CD14-positive monocyte (primary cell): ENCODE measurements around the gene STMN3. TPM values are rescaled to one million over a fixed set of nuclear protein-coding genes. Genes with fewer than 3 reads are reported as not detected.

Experiments
- DNase-seq, 3 donors: peaks; one replicate each; pipeline ENCODE4 v3.0.0-alpha.2; 2011 to 2022
- H2AFZ ChIP-seq: 2 replicates; pipeline ENCODE4 v1.6.0; 2012; ENCODE audit warnings: mild to moderate bottlenecking, low read depth, low read length, inconsistent platforms; ENCODE audit not compliant: insufficient read depth, poor library complexity, severe bottlenecking
- H3K27ac ChIP-seq, 2 donors: 1 replicate in 1 of 2; 2 replicates in 1 of 2; pipeline ENCODE4 v1.5.1; 2012 to 2013; ENCODE audit warnings: low read length in 2 of 2, control low read depth in 1 of 2, inconsistent platforms in 1 of 2, low read depth in 1 of 2, mild to moderate bottlenecking in 1 of 2
- H3K27me3 ChIP-seq, 2 donors: one replicate each; pipeline versions ENCODE4 v1.6.0 to v1.6.1; 2011 to 2013; ENCODE audit warnings: low read length in 2 of 2; ENCODE audit not compliant: control insufficient read depth in 2 of 2, insufficient read depth in 2 of 2
- H3K36me3 ChIP-seq, 2 donors: replicated peaks in 1 of 2; 1 replicate in 1 of 2; 2 replicates in 1 of 2; pipeline versions ENCODE4 v1.5.1 to v1.6.1; 2012 to 2013; ENCODE audit warnings: low read length in 2 of 2, control low read depth in 1 of 2, inconsistent platforms in 1 of 2, mild to moderate bottlenecking in 1 of 2; ENCODE audit not compliant: insufficient read depth in 2 of 2, control insufficient read depth in 1 of 2
- H3K4me1 ChIP-seq, 2 donors: 1 replicate in 1 of 2; 2 replicates in 1 of 2; pipeline versions ENCODE4 v1.5.1 to v1.6.1; 2012 to 2013; ENCODE audit warnings: low read length in 2 of 2, control low read depth in 1 of 2, inconsistent platforms in 1 of 2, mild to moderate bottlenecking in 1 of 2, moderate library complexity in 1 of 2; ENCODE audit not compliant: insufficient read depth in 2 of 2, control insufficient read depth in 1 of 2
- H3K4me2 ChIP-seq: replicated peaks from 2 replicates; pipeline ENCODE3; 2012; ENCODE audit warnings: low read length, moderate library complexity, mild to moderate bottlenecking; ENCODE audit not compliant: poor library complexity, severe bottlenecking; ENCODE audit errors: extremely low read depth
- H3K4me3 ChIP-seq, 3 experiments: fragments of 200-600 bp in 1 of 3; sonication (generic) in 1 of 3; replicated peaks in 1 of 3; 1 replicate in 2 of 3; 2 replicates in 1 of 3; pipeline ENCODE4 v1.5.1; 2011 to 2013; ENCODE audit warnings: low read length in 3 of 3, mild to moderate bottlenecking in 3 of 3, control low read depth in 2 of 3, low read depth in 2 of 3, inconsistent platforms in 1 of 3, moderate library complexity in 1 of 3
- H3K79me2 ChIP-seq: 2 replicates; pipeline ENCODE4 v1.6.0; 2012; ENCODE audit warnings: mild to moderate bottlenecking, control low read depth, inconsistent platforms, low read length, moderate library complexity; ENCODE audit not compliant: insufficient read depth
- H3K9ac ChIP-seq: 2 replicates; pipeline ENCODE4 v1.6.0; 2017; ENCODE audit warnings: low read length, mild to moderate bottlenecking; ENCODE audit not compliant: insufficient read depth, poor library complexity, severe bottlenecking
- H3K9me3 ChIP-seq, 2 donors: replicated peaks in 1 of 2; 1 replicate in 1 of 2; 2 replicates in 1 of 2; pipeline versions ENCODE4 v1.5.1 to v1.6.1; 2012 to 2013; ENCODE audit warnings: low read length in 2 of 2, control low read depth in 1 of 2; ENCODE audit not compliant: control insufficient read depth in 1 of 2, insufficient read depth in 1 of 2
- H4K20me1 ChIP-seq: 2 replicates; pipeline ENCODE4 v1.6.0; 2012; ENCODE audit warnings: mild to moderate bottlenecking, low read length, control low read depth, moderate library complexity; ENCODE audit not compliant: insufficient read depth
- H3K27ac Mint-ChIP-seq, 7 donors: one replicate each; pipeline ENCODE4 v1.8.0; 2020; ENCODE audit warnings: mild to moderate bottlenecking in 7 of 7, mixed read lengths in 7 of 7, moderate library complexity in 6 of 7, inconsistent platforms in 2 of 7
- H3K27me3 Mint-ChIP-seq, 3 donors: one replicate each; pipeline ENCODE4 v1.8.0; 2021 to 2022; ENCODE audit warnings: low read depth in 3 of 3, mild to moderate bottlenecking in 3 of 3, mixed read lengths in 3 of 3, moderate library complexity in 3 of 3, inconsistent platforms in 1 of 3
- H3K36me3 Mint-ChIP-seq, 2 donors: one replicate each; pipeline ENCODE4 v1.8.0; 2020; ENCODE audit warnings: mixed read lengths in 2 of 2, inconsistent platforms in 1 of 2, mild to moderate bottlenecking in 1 of 2
- H3K4me1 Mint-ChIP-seq: one replicate; pipeline ENCODE4 v1.8.0; 2020; ENCODE audit warnings: mild to moderate bottlenecking, mixed read lengths
- H3K4me3 Mint-ChIP-seq, 2 donors: one replicate each; pipeline ENCODE4 v1.8.0; 2020; ENCODE audit warnings: mild to moderate bottlenecking in 2 of 2, mixed read lengths in 2 of 2, moderate library complexity in 1 of 2
- H3K9me3 Mint-ChIP-seq, 7 donors: one replicate each; pipeline ENCODE4 v1.8.0; 2020 to 2022; ENCODE audit warnings: mixed read lengths in 7 of 7, mild to moderate bottlenecking in 6 of 7, moderate library complexity in 6 of 7, inconsistent platforms in 2 of 7
- WGBS: methylation state at CpG from one replicate; pipeline ENCODE4 v1.1.5; 2013; ENCODE audit warnings: missing lambda C conversion rate; ENCODE audit not compliant: insufficient coverage; 5-methylcytosine and 5-hydroxymethylcytosine counted together
- intact Hi-C, 2 donors: fragments of 100-400 bp; cut with micrococcal nuclease; formaldehyde crosslinking; loops; one replicate each; pipeline versions ENCODE4 v1.15.0 to v1.15.1; 2023
- polyA plus RNA-seq, 3 donors: library from polyadenylated mRNA; depleted of rRNA in 1 of 3; unstranded in 2 of 3; stranded (reverse) in 1 of 3; fragments of 300-500 nt in 2 of 3; fragments of >200 nt in 1 of 3; fragmentation: Illumina TruSeq in 2 of 3; gene quantifications; 1 replicate in 2 of 3; 2 replicates in 1 of 3; pipeline ENCODE4 v1.2.3, GENCODE V29; 2012 to 2021
- TF ChIP-seq, protein P1 (sequence below): fragments of 200-600 bp; IDR thresholded peaks from one replicate; pipeline ENCODE4 v1.8.0; 2022; ENCODE audit warnings: antibody characterized with exemption, mild to moderate bottlenecking

The STMN3 gene
- polyA plus RNA-seq, 3 donors = 0.10 to 8.1 (median 0.15) TPM

- H3K4me3 Mint-ChIP-seq = no peak overlapping the region
- H3K27ac ChIP-seq = no peak overlapping the region
Observed at GRCh38 chr20:63595416-63596127, 57.7 kb downstream of the STMN3 start.

GRCh38 chr20:63594043-63594561 is 59.1 kb downstream of the STMN3 start:
- Mint-ChIP-seq H3K9me3 (no peaks in the 10 kb centered on the region), H3K27me3 (peaks cover 0 to 3% (median 0%) of the 10 kb centered on the region in 3 donors), H3K27ac (no peak overlapping the region), H3K4me1 (no peaks in the 10 kb centered on the region), H3K4me3 (no peak overlapping the region), H3K36me3 (peaks cover 70 to 100% of the 10 kb centered on the region in 2 donors)
- WGBS = 90% methylated on average over 8 of the region's 10 CpGs
- no peaks in the 10 kb centered on the region for H4K20me1 ChIP-seq
- no peaks in the 10 kb centered on the region for H3K79me2 ChIP-seq
- no peak for DNase-seq
- no peaks in the 10 kb centered on the region for H3K27me3 ChIP-seq
- H3K4me1 ChIP-seq = no peaks in the 10 kb centered on the region
- intact Hi-C loops = no loop called here
- no peak overlapping the region for H3K4me3 ChIP-seq
- H3K9me3 ChIP-seq = no peaks in the 10 kb centered on the region
- H2AFZ ChIP-seq = no peak overlapping the region
- H3K27ac ChIP-seq = no peak overlapping the region
- peaks cover 59 to 95% of the 10 kb centered on the region in 2 donors for H3K36me3 ChIP-seq
- TF ChIP-seq, protein P1, sequence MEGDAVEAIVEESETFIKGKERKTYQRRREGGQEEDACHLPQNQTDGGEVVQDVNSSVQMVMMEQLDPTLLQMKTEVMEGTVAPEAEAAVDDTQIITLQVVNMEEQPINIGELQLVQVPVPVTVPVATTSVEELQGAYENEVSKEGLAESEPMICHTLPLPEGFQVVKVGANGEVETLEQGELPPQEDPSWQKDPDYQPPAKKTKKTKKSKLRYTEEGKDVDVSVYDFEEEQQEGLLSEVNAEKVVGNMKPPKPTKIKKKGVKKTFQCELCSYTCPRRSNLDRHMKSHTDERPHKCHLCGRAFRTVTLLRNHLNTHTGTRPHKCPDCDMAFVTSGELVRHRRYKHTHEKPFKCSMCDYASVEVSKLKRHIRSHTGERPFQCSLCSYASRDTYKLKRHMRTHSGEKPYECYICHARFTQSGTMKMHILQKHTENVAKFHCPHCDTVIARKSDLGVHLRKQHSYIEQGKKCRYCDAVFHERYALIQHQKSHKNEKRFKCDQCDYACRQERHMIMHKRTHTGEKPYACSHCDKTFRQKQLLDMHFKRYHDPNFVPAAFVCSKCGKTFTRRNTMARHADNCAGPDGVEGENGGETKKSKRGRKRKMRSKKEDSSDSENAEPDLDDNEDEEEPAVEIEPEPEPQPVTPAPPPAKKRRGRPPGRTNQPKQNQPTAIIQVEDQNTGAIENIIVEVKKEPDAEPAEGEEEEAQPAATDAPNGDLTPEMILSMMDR = no peak
- H3K9ac ChIP-seq = no peak overlapping the region
- H3K4me2 ChIP-seq = no peak overlapping the region

More at GRCh38 chr20:63595416-63596127, 57.7 kb downstream of the STMN3 start:
- H3K9me3 Mint-ChIP-seq = no peaks in the 10 kb centered on the region
- intact Hi-C loops = no loop called here
- Histone ChIP-seq H4K20me1 (no peaks in the 10 kb centered on the region), H3K36me3 (peaks cover 59 to 95% of the 10 kb centered on the region in 2 donors), H2AFZ (no peak overlapping the region), H3K27me3 (no peaks in the 10 kb centered on the region), H3K9me3 (no peaks in the 10 kb centered on the region), H3K9ac (no peak overlapping the region), H3K79me2 (no peaks in the 10 kb centered on the region), H3K4me1 (no peaks in the 10 kb centered on the region), H3K4me3 (no peak overlapping the region), H3K4me2 (no peak overlapping the region)
- peaks cover 66 to 100% of the 10 kb centered on the region in 2 donors for H3K36me3 Mint-ChIP-seq
- H3K27ac Mint-ChIP-seq = no peak overlapping the region
- TF ChIP-seq, protein P1 = no peak
- WGBS = 97% methylated on average over 26 of the region's 30 CpGs
- H3K4me1 Mint-ChIP-seq = no peaks in the 10 kb centered on the region
- peaks cover 0 to 3% (median 0%) of the 10 kb centered on the region in 3 donors for H3K27me3 Mint-ChIP-seq
- no peak for DNase-seq
